Common myeloid progenitor, CD34-positive (primary cell): ENCODE results near the gene KLHDC1.
"Not testable (repeated sequence)": the region's sequence is repeated elsewhere in the genome, so short reads cannot be mapped to it uniquely, and the experiment has no call there.

Experiments
- CTCF ChIA-PET: fragments of 350-600 bp; sonication (Branson Sonifier 250); formaldehyde crosslinking; loops from one replicate; lab custom pipeline; 2021; ENCODE audit warnings: antibody characterized with exemption; lab: Charles Lee
- POLR2A ChIA-PET: fragments of 350-600 bp; sonication (Branson Sonifier 250); formaldehyde crosslinking; loops from one replicate; lab custom pipeline; 2021; ENCODE audit warnings: antibody characterized with exemption; lab: Charles Lee
- DNase-seq, 3 donors: peaks; one replicate each; pipeline versions ENCODE4 v3.0.0 to v3.0.0-alpha.2; 2013
- H3K27ac ChIP-seq, 2 experiments: 1 replicate in 1 of 2; 2 replicates in 1 of 2; pipeline ENCODE4 v1.7.0; 2013; ENCODE audit warnings: inconsistent platforms in 2 of 2, low read length in 2 of 2, mild to moderate bottlenecking in 2 of 2, low read depth in 1 of 2, moderate library complexity in 1 of 2; ENCODE audit not compliant: severe bottlenecking in 2 of 2, insufficient read depth in 1 of 2, poor library complexity in 1 of 2
- H3K27me3 ChIP-seq, 5 experiments: replicated peaks in 2 of 5; 1 replicate in 3 of 5; 2 replicates in 2 of 5; pipeline versions ENCODE4 v1.6.1 to v1.7.0; 2013; ENCODE audit warnings: low read length in 4 of 5, mild to moderate bottlenecking in 2 of 5, moderate library complexity in 2 of 5, inconsistent platforms in 1 of 5; ENCODE audit not compliant: insufficient read depth in 5 of 5, control insufficient read depth in 4 of 5
- H3K36me3 ChIP-seq, 4 experiments: 1 replicate in 2 of 4; 2 replicates in 2 of 4; pipeline versions ENCODE4 v1.6.1 to v1.7.0; 2013; ENCODE audit warnings: low read length in 3 of 4, control low read depth in 1 of 4, mild to moderate bottlenecking in 1 of 4; ENCODE audit not compliant: control insufficient read depth in 4 of 4, insufficient read depth in 4 of 4
- H3K4me1 ChIP-seq, 4 experiments: 1 replicate in 3 of 4; 2 replicates in 1 of 4; pipeline versions ENCODE4 v1.6.1 to v1.7.1; 2013; ENCODE audit warnings: low read length in 3 of 4, mild to moderate bottlenecking in 3 of 4, control low read depth in 1 of 4, inconsistent platforms in 1 of 4, moderate library complexity in 1 of 4; ENCODE audit not compliant: control insufficient read depth in 4 of 4, insufficient read depth in 4 of 4; ENCODE audit errors: control extremely low read depth in 1 of 4
- H3K4me3 ChIP-seq, 7 experiments: 1 replicate in 4 of 7; 2 replicates in 3 of 7; pipeline versions ENCODE4 v1.5.1 to v1.7.0; 2013; ENCODE audit warnings: mild to moderate bottlenecking in 7 of 7, low read length in 6 of 7, moderate library complexity in 6 of 7, inconsistent platforms in 2 of 7, low read depth in 2 of 7, control low read depth in 1 of 7; ENCODE audit not compliant: insufficient read depth in 4 of 7, control insufficient read depth in 1 of 7; ENCODE audit errors: extremely low read depth in 1 of 7
- H3K9me3 ChIP-seq, 5 experiments: 1 replicate in 4 of 5; 2 replicates in 1 of 5; pipeline versions ENCODE4 v1.6.1 to v1.7.1; 2013; ENCODE audit warnings: low read length in 4 of 5, mild to moderate bottlenecking in 2 of 5, inconsistent platforms in 1 of 5, low read depth in 1 of 5, moderate library complexity in 1 of 5; ENCODE audit not compliant: control insufficient read depth in 4 of 5, insufficient read depth in 2 of 5; ENCODE audit errors: control extremely low read depth in 1 of 5
- WGBS: methylation state at CpG from one replicate; pipeline ENCODE4 v1.1.5; 2013; ENCODE audit not compliant: insufficient coverage; 5-methylcytosine and 5-hydroxymethylcytosine counted together

KLHDC1 gene

GRCh38 chr14:49746476-49746875 lies 53.6 kb downstream of the KLHDC1 start:
- peaks cover 0 to 26% (median 12%) of the 10 kb centered on the region in 4 experiments for H3K36me3 ChIP-seq
- H3K27me3 ChIP-seq, H3K9me3 ChIP-seq, POLR2A ChIA-PET, DNase-seq, CTCF ChIA-PET, H3K4me3 ChIP-seq, H3K4me1 ChIP-seq, H3K27ac ChIP-seq: not testable (repeated sequence)

- Histone ChIP-seq H3K4me3 (no peak overlapping the region), H3K36me3 (peaks cover 0 to 4% (median 0%) of the 10 kb centered on the region in 4 experiments), H3K27me3 (no peaks in the 10 kb centered on the region), H3K27ac (no peak overlapping the region), H3K4me1 (no peaks in the 10 kb centered on the region), H3K9me3 (peaks cover 0 to 1% (median 0%) of the 10 kb centered on the region in 5 experiments)
- DNase-seq, result no peak
- POLR2A ChIA-PET, result no interaction called here
- 100% methylated on average over 4 of the region's 5 CpGs for whole genome bisulfite sequencing
- CTCF ChIA-PET, result no interaction called here
Observed at GRCh38 chr14:49754570-49755097, 61.7 kb downstream of the KLHDC1 start.

GRCh38 chr14:49755378-49755777 lies 62.5 kb downstream of the KLHDC1 start:
- WGBS, result no CpG with 5 or more reads among the region's 3 CpGs
- no peak for DNase-seq
- ChIA-PET CTCF (no interaction called here), POLR2A (no interaction called here)
- Histone ChIP-seq H3K27ac (no peak overlapping the region), H3K4me1 (no peaks in the 10 kb centered on the region), H3K4me3 (no peak overlapping the region), H3K27me3 (no peaks in the 10 kb centered on the region), H3K36me3 (peaks cover 0 to 4% (median 0%) of the 10 kb centered on the region in 4 experiments), H3K9me3 (peaks cover 0 to 1% (median 0%) of the 10 kb centered on the region in 5 experiments)

DNA sequence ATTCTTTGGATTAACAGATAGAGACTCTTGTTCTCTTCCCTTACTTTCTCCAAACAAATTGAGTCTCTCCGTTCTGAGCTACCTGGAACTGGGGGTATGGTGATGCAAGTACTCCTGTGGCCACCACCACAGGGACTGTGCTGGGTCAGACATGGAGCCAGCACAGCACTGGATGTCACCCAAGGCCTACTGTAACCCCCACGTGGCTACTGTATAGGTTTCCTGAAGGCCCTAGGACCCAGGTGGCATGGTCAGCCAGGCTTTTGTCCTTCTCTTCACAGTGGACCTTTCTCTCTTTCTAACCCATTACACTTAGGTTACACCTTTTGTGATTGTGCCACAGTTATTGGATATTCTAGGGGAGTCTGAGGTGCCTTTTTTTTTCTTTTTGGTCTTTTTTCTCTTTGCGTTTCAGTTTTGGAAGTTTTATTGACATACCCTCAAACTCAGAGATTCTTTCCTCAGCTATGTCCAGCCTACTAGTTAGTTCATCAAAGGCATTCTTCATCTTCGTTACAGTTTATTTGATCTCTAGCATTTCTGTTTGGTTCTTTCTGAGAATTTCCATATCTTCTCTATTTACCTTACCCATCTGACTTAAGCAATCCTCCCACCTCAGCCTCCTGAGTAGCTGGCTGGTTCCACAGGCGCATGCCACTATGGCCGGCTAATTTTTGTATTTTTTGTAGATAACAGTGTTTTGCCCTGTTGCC lies 69.1 kb downstream of the KLHDC1 start:
- DNase-seq, result no peak
- WGBS, result 100% methylated on average over 2 of the region's 6 CpGs
- Histone ChIP-seq H3K36me3 (no peaks in the 10 kb centered on the region), H3K27ac (no peak overlapping the region), H3K4me1 (peaks cover under 1 to 4% (median 4%) of the 10 kb centered on the region in 4 experiments), H3K27me3 (no peaks in the 10 kb centered on the region), H3K9me3 (no peaks in the 10 kb centered on the region), H3K4me3 (no peak overlapping the region)
- POLR2A ChIA-PET, result no interaction called here
- CTCF ChIA-PET, result no interaction called here

- peaks cover 0 to 3% (median 0%) of the 10 kb centered on the region in 4 experiments for H3K36me3 ChIP-seq
- WGBS, result 98% methylated on average over 6 of the region's 10 CpGs
- DNase-seq, result peak in 2 of 3 donors; percentile 5 to 41
- H3K27me3 ChIP-seq, result no peaks in the 10 kb centered on the region
- H3K4me1 ChIP-seq, result peaks cover 9 to 32% (median 25%) of the 10 kb centered on the region in 4 experiments
- CTCF ChIA-PET, result interaction anchor here (0.8 to 2.5 kb wide), 11 partner anchors 21 to 305 kb away, joined by 3 to 8 read pairs (median 3); partner anchors contain the start of genes NEMF and POLE2
- POLR2A ChIA-PET, result interaction anchor here (1.4 to 1.9 kb wide), 6 partner anchors 15 to 180 kb away, joined by 3 to 23 read pairs (median 8); partner anchors contain the start of genes DNAAF2, MGAT2, NEMF and POLE2
- peak overlapping the region in 6 of 7 experiments; percentile 85 to 99 (median 94) for H3K4me3 ChIP-seq
- H3K27ac ChIP-seq, result peak overlapping the region; percentile 84 to 96
- H3K9me3 ChIP-seq, result no peaks in the 10 kb centered on the region
Observed at GRCh38 chr14:49766839-49767238, 73.9 kb downstream of the KLHDC1 start.

DNA sequence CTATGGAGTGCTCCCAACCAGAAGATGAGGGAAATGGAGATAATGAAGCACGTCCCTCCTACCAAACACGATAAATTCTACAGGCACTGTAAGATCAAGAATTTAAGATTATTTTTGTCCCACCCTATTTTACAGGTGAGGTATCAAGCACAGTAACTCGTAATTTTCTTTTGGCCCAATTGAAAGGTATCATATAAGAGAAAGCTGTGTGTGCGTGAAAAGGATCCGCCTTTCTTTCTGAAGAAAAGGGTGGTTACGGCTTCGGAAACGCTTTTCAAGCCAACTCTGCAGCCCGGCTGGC lies 74.3 kb downstream of the KLHDC1 start:
- POLR2A ChIA-PET, result interaction anchor here (0.5 to 1.9 kb wide), 7 partner anchors 8 to 180 kb away, joined by 3 to 23 read pairs (median 7); partner anchors contain the start of genes DNAAF2, MGAT2, NEMF and POLE2
- DNase-seq, result no peak
- H3K36me3 ChIP-seq, result peaks cover 0 to 3% (median under 1%) of the 10 kb centered on the region in 4 experiments
- CTCF ChIA-PET, result interaction anchor here (0.8 to 2.5 kb wide), 13 partner anchors 21 to 306 kb away, joined by 3 to 8 read pairs (median 3); partner anchors contain the start of genes KLHDC1, NEMF and POLE2
- WGBS, result 0% methylated on average over 6 of the region's 9 CpGs
- no peaks in the 10 kb centered on the region for H3K9me3 ChIP-seq
- peak overlapping the region; percentile 84 to 96 for H3K27ac ChIP-seq
- H3K4me1 ChIP-seq, result peaks cover 9 to 32% (median 25%) of the 10 kb centered on the region in 4 experiments
- no peaks in the 10 kb centered on the region for H3K27me3 ChIP-seq
- H3K4me3 ChIP-seq, result peak overlapping the region; percentile 80 to 99 (median 93)
